Ishikawa (cell line): ENCODE data around the gene KCNQ5.

Source experiments
- CEBPB ChIP-seq: IDR thresholded peaks from 2 replicates; pipeline ENCODE4 v1.6.1; 2012
- CREB1 ChIP-seq: IDR thresholded peaks from 2 replicates; pipeline ENCODE4 v1.6.1; 2012; ENCODE audit warnings: low read depth
- EGR1 ChIP-seq: IDR thresholded peaks from 2 replicates; pipeline ENCODE4 v1.6.1; 2012
- EP300 ChIP-seq: IDR thresholded peaks from 2 replicates; pipeline ENCODE4 v1.6.1; 2012; ENCODE audit warnings: borderline replicate concordance
- FOXM1 ChIP-seq: IDR thresholded peaks from 2 replicates; pipeline ENCODE4 v1.6.1; 2012; ENCODE audit warnings: low read depth, borderline replicate concordance
- NFIC ChIP-seq: IDR thresholded peaks from 2 replicates; pipeline ENCODE4 v1.6.1; 2012
- RAD21 ChIP-seq: IDR thresholded peaks from 2 replicates; pipeline ENCODE4 v1.6.1; 2012; ENCODE audit warnings: low read depth
- TAF1 ChIP-seq: IDR thresholded peaks from 2 replicates; pipeline ENCODE4 v1.6.1; 2012; ENCODE audit warnings: low read depth, mild to moderate bottlenecking
- TCF12 ChIP-seq: IDR thresholded peaks from 2 replicates; pipeline ENCODE4 v1.6.1; 2012; ENCODE audit warnings: low read depth
- TEAD4 ChIP-seq: IDR thresholded peaks from 2 replicates; pipeline ENCODE4 v1.6.1; 2012
- YY1 ChIP-seq: IDR thresholded peaks from 2 replicates; pipeline ENCODE4 v1.6.1; 2012; ENCODE audit warnings: low read depth
- ZBTB7A ChIP-seq: IDR thresholded peaks from 2 replicates; pipeline ENCODE4 v1.6.1; 2012; ENCODE audit warnings: low read depth
- TF ChIP-seq, protein P1 (sequence below): IDR thresholded peaks from 2 replicates; pipeline ENCODE4 v1.6.1; 2012
- TF ChIP-seq, protein P2 (sequence below): IDR thresholded peaks from 2 replicates; pipeline ENCODE4 v1.6.1; 2012
- TF ChIP-seq, protein P3 (sequence below): IDR thresholded peaks from 2 replicates; pipeline ENCODE4 v1.6.1; 2012; ENCODE audit warnings: low read depth, mild to moderate bottlenecking

The KCNQ5 gene

DNA sequence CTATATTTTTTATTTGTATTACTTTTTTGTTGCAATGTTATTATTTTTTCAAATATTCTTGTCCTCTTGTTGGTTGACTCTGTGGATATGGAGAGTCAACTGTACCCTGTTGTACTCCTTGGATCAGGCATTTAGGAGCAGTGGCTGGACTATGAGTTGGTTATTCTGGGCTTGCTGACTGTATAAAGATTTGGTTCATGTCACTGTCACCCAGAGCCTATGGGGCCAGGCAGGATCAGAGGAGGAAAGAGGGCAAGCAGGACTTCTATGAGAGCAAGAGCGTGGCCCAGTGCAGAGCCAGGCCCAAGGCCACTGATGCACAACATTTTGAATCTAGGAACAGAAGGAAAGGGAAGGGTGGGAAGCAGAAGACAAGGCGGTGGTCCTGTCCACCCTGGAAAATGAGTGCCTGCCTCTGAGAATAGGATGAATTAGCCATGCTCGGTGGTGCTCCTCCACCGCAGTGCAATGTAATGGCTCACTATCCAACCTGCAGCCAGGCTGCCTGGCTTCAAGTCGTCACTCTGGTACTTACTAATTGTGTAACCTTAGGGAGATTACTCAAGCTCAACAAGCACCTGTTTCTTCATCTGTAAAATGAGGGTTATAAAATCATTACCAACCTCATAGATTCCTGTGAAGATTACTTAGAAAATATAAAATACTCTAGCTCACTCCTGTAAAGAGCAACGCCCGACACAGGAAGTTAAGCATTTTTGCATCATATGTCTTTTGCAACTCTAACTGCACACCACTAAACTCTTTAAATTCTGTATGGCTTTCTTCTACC lies 192.1 kb downstream of the KCNQ5 start:
- TF ChIP-seq YY1: no peak
- TF ChIP-seq RAD21: no peak
- TF ChIP-seq TCF12: no peak
- no peak for TF ChIP-seq ZBTB7A
- TF ChIP-seq NFIC: no peak
- TF ChIP-seq, protein P1, sequence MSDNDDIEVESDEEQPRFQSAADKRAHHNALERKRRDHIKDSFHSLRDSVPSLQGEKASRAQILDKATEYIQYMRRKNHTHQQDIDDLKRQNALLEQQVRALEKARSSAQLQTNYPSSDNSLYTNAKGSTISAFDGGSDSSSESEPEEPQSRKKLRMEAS: no peak
- TF ChIP-seq CEBPB: no peak
- no peak for TF ChIP-seq TAF1
- TF ChIP-seq TEAD4: no peak
- no peak for TF ChIP-seq CREB1
- no peak for TF ChIP-seq FOXM1
- no peak for TF ChIP-seq EP300
- TF ChIP-seq, protein P2, sequence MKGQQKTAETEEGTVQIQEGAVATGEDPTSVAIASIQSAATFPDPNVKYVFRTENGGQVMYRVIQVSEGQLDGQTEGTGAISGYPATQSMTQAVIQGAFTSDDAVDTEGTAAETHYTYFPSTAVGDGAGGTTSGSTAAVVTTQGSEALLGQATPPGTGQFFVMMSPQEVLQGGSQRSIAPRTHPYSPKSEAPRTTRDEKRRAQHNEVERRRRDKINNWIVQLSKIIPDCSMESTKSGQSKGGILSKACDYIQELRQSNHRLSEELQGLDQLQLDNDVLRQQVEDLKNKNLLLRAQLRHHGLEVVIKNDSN: no peak
- no peak for TF ChIP-seq EGR1
- TF ChIP-seq, protein P3, sequence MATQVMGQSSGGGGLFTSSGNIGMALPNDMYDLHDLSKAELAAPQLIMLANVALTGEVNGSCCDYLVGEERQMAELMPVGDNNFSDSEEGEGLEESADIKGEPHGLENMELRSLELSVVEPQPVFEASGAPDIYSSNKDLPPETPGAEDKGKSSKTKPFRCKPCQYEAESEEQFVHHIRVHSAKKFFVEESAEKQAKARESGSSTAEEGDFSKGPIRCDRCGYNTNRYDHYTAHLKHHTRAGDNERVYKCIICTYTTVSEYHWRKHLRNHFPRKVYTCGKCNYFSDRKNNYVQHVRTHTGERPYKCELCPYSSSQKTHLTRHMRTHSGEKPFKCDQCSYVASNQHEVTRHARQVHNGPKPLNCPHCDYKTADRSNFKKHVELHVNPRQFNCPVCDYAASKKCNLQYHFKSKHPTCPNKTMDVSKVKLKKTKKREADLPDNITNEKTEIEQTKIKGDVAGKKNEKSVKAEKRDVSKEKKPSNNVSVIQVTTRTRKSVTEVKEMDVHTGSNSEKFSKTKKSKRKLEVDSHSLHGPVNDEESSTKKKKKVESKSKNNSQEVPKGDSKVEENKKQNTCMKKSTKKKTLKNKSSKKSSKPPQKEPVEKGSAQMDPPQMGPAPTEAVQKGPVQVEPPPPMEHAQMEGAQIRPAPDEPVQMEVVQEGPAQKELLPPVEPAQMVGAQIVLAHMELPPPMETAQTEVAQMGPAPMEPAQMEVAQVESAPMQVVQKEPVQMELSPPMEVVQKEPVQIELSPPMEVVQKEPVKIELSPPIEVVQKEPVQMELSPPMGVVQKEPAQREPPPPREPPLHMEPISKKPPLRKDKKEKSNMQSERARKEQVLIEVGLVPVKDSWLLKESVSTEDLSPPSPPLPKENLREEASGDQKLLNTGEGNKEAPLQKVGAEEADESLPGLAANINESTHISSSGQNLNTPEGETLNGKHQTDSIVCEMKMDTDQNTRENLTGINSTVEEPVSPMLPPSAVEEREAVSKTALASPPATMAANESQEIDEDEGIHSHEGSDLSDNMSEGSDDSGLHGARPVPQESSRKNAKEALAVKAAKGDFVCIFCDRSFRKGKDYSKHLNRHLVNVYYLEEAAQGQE: no peak

DNA sequence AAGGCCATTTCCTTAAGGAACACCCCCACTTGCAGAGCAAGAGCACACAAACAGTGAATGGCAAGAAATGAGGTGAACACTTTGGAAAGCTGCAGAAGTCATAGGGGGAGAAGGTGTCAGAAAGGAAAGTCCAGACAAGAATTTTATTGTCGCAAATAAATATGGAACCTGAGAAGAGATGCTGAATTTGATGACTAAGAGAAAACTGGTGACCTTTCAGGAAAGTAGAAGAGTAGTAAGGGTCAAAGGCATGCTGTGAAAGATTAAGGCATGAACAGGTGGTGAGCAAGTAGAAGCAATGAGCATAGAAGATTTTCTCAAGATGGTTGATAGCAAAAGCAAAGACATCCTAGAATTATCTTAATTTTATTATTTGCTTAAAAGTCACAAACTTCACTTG lies 194.2 kb downstream of the KCNQ5 start:
- TF ChIP-seq NFIC (no peak), TCF12 (no peak), EP300 (no peak), ZBTB7A (no peak), RAD21 (no peak), CEBPB (no peak), TEAD4 (no peak), YY1 (no peak), CREB1 (no peak), FOXM1 (no peak), EGR1 (no peak), TAF1 (no peak)
- TF ChIP-seq, protein P2: no peak
- TF ChIP-seq, protein P3: no peak
- TF ChIP-seq, protein P1: no peak

DNA sequence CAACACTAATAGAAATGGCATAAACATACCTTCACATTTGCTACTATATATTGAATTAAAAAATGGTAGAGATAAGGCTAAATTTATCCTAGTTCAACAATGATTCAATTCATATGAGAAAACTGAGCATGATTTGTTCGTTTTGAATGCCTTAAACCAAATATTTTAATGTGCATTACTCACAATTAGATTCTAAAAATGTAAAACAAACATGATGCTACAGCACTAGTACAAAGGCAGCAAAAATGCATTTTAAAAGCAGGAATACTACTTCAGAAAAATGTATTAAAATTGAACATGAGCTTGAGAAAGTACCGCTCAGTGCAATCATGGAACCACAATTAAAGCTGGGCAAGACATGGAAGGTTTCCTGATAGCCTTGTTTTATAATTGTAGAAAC lies 195.3 kb downstream of the KCNQ5 start:
- TF ChIP-seq RAD21: no peak
- TF ChIP-seq YY1: no peak
- TF ChIP-seq CEBPB: no peak
- TF ChIP-seq, protein P2: no peak
- TF ChIP-seq CREB1: no peak
- TF ChIP-seq, protein P1: no peak
- TF ChIP-seq TEAD4: no peak
- no peak for TF ChIP-seq FOXM1
- TF ChIP-seq TCF12: no peak
- no peak for TF ChIP-seq EGR1
- TF ChIP-seq, protein P3: no peak
- no peak for TF ChIP-seq NFIC
- no peak for TF ChIP-seq EP300
- TF ChIP-seq ZBTB7A: no peak
- TF ChIP-seq TAF1: no peak
